Stomach (tissue), 9 donors: ENCODE data around the gene PTGIR. TPM values are rescaled to one million over a fixed set of nuclear protein-coding genes. Genes with fewer than 3 reads are reported as not detected.

Experiments used
- DNase-seq, 2 donors: peaks; one replicate each; pipeline versions ENCODE4 v3.0.0 to v3.0.0-alpha.2; 2013 to 2019
- H3K27ac ChIP-seq, 5 donors: fragments of 200-600 bp in 4 of 5; sonication (generic) in 4 of 5; one replicate each; pipeline ENCODE4 v1.5.1; 2013 to 2019; ENCODE audit warnings: mild to moderate bottlenecking in 1 of 5, moderate library complexity in 1 of 5
- H3K27me3 ChIP-seq, 3 donors: fragments of 200-600 bp; sonication (generic); one replicate each; pipeline ENCODE4 v1.5.1; 2017 to 2019; ENCODE audit warnings: mixed run types in 1 of 3
- H3K36me3 ChIP-seq, 4 donors: fragments of 200-600 bp; sonication (generic); 1 replicate in 3 of 4; 2 replicates in 1 of 4; pipeline ENCODE4 v1.5.1; 2016 to 2019
- H3K4me1 ChIP-seq, 4 donors: fragments of 200-600 bp; sonication (generic); one replicate each; pipeline ENCODE4 v1.5.1; 2016 to 2019
- H3K4me3 ChIP-seq, 4 donors: fragments of 200-600 bp; sonication (generic) in 3 of 4; one replicate each; pipeline ENCODE4 v1.5.1; 2016 to 2019; ENCODE audit warnings: mild to moderate bottlenecking in 1 of 4
- H3K9me3 ChIP-seq, 4 donors: fragments of 200-600 bp; sonication (generic); one replicate each; pipeline ENCODE4 v1.5.1; 2016 to 2019
- CTCF ChIP-seq, 7 experiments: fragments of 450-650 bp in 4 of 7; fragments of 200-600 bp in 3 of 7; sonication (generic) in 3 of 7; IDR thresholded peaks; one replicate each; pipeline ENCODE4 v1.5.1; 2016 to 2019; ENCODE audit warnings: antibody characterized with exemption in 7 of 7, control low read depth in 2 of 7, mild to moderate bottlenecking in 1 of 7
- EP300 ChIP-seq: sonication (generic); formaldehyde crosslinking; IDR thresholded peaks from one replicate; pipeline ENCODE4 v1.6.1; 2017; ENCODE audit warnings: antibody characterized with exemption
- POLR2A ChIP-seq, 4 donors: fragments of 450-650 bp; IDR thresholded peaks; one replicate each; pipeline ENCODE4 v1.6.1; 2016; ENCODE audit warnings: antibody characterized with exemption in 4 of 4, control low read depth in 2 of 4, mild to moderate bottlenecking in 1 of 4, moderate library complexity in 1 of 4
- POLR2AphosphoS5 ChIP-seq, 3 donors: sonication (generic); formaldehyde crosslinking; IDR thresholded peaks; one replicate each; pipeline ENCODE4 v1.6.1; 2016; ENCODE audit warnings: antibody characterized with exemption in 3 of 3
- WGBS, 5 donors: extraction: QIAGEN DNeasy Blood & Tissue Kit in 3 of 5; methylation state at CpG; one replicate each; pipeline versions ENCODE4 v1.1.5 to v1.1.7; 2013 to 2018; 5-methylcytosine and 5-hydroxymethylcytosine counted together
- intact Hi-C: fragments of 100-400 bp; cut with DNase I; formaldehyde crosslinking; loops from one replicate; pipeline ENCODE4 v1.15.1; 2023; ENCODE audit warnings: low total_unique reads
- polyA plus RNA-seq, 3 donors: library from polyadenylated mRNA; stranded (reverse); fragments of 200-250 nt; gene quantifications; one replicate each; pipeline ENCODE4 v1.2.3, GENCODE V29; 2013
- total RNA-seq, 5 donors: library from RNA; depleted of rRNA; stranded (reverse); fragments of >200 nt; gene quantifications; one replicate each; pipeline versions ENCODE4 v1.1.0 to v1.2.3, GENCODE V29; 2014 to 2016
- donor health status: healthy with polysubstance abuse.
- donor health status: Bipolar disorder and iron deficiency.
- donor health status: healthy.

Gene PTGIR
- total and polyA plus RNA-seq, 8 donors = 1.6 to 6.7 (median 1.8) TPM; not detected in 2

GRCh38 chr19:46580247-46580646, 44.6 kb downstream of the PTGIR start:
- TF ChIP-seq CTCF (IDR thresholded peaks at IDR 0.05) = no peak
- no peaks in the 10 kb centered on the region for H3K4me1 ChIP-seq
- WGBS, 5 donors = 79 to 87% (median 83%) methylated on average over 2 of the region's 2 CpGs
- no peak overlapping the region for H3K27ac ChIP-seq
- intact Hi-C loops = no loop called here
- no peak overlapping the region for H3K4me3 ChIP-seq
- no peak for DNase-seq
- no peaks in the 10 kb centered on the region for H3K36me3 ChIP-seq
- no peaks in the 10 kb centered on the region for H3K27me3 ChIP-seq
- H3K9me3 ChIP-seq = no peaks in the 10 kb centered on the region

- intact Hi-C loops = no loop called here
- H3K36me3 ChIP-seq = no peaks in the 10 kb centered on the region
Measured at GRCh38 chr19:46579361-46579879, 45.5 kb downstream of the PTGIR start.

GRCh38 chr19:46578450-46578849, 46.4 kb downstream of the PTGIR start:
- TF ChIP-seq CTCF (IDR thresholded peaks at IDR 0.05) (no peak), EP300 (no peak), POLR2AphosphoS5 (IDR thresholded peaks at IDR 0.05) (no peak), POLR2A (IDR thresholded peaks at IDR 0.05) (no peak)
- Histone ChIP-seq H3K27me3 (no peaks in the 10 kb centered on the region), H3K4me1 (no peaks in the 10 kb centered on the region), H3K9me3 (no peaks in the 10 kb centered on the region), H3K27ac (no peak overlapping the region), H3K36me3 (no peaks in the 10 kb centered on the region), H3K4me3 (no peak overlapping the region)
- DNase-seq = no peak
- intact Hi-C loops = no loop called here
- 90 to 97% (median 92%) methylated on average over 4 of the region's 4 CpGs for WGBS, 5 donors

More at GRCh38 chr19:46579361-46579879, 45.5 kb downstream of the PTGIR start:
- 36 to 69% (median 52%) methylated on average over 8 of the region's 8 CpGs for WGBS, 5 donors
- no peak for DNase-seq
- Histone ChIP-seq H3K4me3 (no peak overlapping the region), H3K9me3 (no peaks in the 10 kb centered on the region), H3K27ac (no peak overlapping the region), H3K27me3 (no peaks in the 10 kb centered on the region), H3K4me1 (no peaks in the 10 kb centered on the region)
- no peak for TF ChIP-seq POLR2A (IDR thresholded peaks at IDR 0.05)
- TF ChIP-seq POLR2AphosphoS5 (IDR thresholded peaks at IDR 0.05) = no peak
- TF ChIP-seq CTCF (IDR thresholded peaks at IDR 0.05) = peak in 1 of 7 experiments; percentile 15

- H3K9me3 ChIP-seq = no peaks in the 10 kb centered on the region
- 36 to 63% (median 48%) methylated on average over 11 of the region's 11 CpGs for WGBS, 5 donors
- TF ChIP-seq POLR2AphosphoS5 (IDR thresholded peaks at IDR 0.05) (no peak), POLR2A (IDR thresholded peaks at IDR 0.05) (no peak), EP300 (no peak), CTCF (IDR thresholded peaks at IDR 0.05) (no peak)
Measured at GRCh38 chr19:46574533-46574932, 50.4 kb downstream of the PTGIR start.

More at GRCh38 chr19:46574533-46574932, 50.4 kb downstream of the PTGIR start:
- DNase-seq = peak in 1 of 2 donors; percentile 33
- Histone ChIP-seq H3K36me3 (no peaks in the 10 kb centered on the region), H3K27ac (no peak overlapping the region), H3K4me1 (no peaks in the 10 kb centered on the region), H3K27me3 (no peaks in the 10 kb centered on the region), H3K4me3 (no peak overlapping the region)
- intact Hi-C loops = no loop called here
